Muscle layer of duodenum (tissue), 2 donors: Measurements from ENCODE around the gene CABYR.
A peak's percentile ranks its signal among the peaks of the same experiment; 100 is the strongest.

Source experiments
- H3K27ac ChIP-seq: one replicate; pipeline ENCODE4 v1.7.0; 2013; ENCODE audit warnings: mild to moderate bottlenecking, low read length
- H3K27me3 ChIP-seq: one replicate; pipeline ENCODE4 v1.7.0; 2013; ENCODE audit warnings: low read depth, mild to moderate bottlenecking, control low read depth, low read length
- H3K36me3 ChIP-seq, 2 donors: one replicate each; pipeline ENCODE4 v1.7.0; 2013; ENCODE audit warnings: low read length in 2 of 2, control low read depth in 1 of 2, mild to moderate bottlenecking in 1 of 2; ENCODE audit not compliant: insufficient read depth in 2 of 2, control insufficient read depth in 1 of 2
- H3K4me1 ChIP-seq, 2 donors: one replicate each; pipeline ENCODE4 v1.7.0; 2013; ENCODE audit warnings: low read length in 2 of 2, mild to moderate bottlenecking in 2 of 2, control low read depth in 1 of 2, moderate library complexity in 1 of 2; ENCODE audit not compliant: insufficient read depth in 2 of 2, control insufficient read depth in 1 of 2
- H3K4me3 ChIP-seq, 2 donors: one replicate each; pipeline ENCODE4 v1.7.0; 2013; ENCODE audit warnings: low read length in 2 of 2, low read depth in 1 of 2, mild to moderate bottlenecking in 1 of 2
- H3K9me3 ChIP-seq, 2 donors: one replicate each; pipeline ENCODE4 v1.7.0; 2013; ENCODE audit warnings: low read length in 2 of 2, control low read depth in 1 of 2, mild to moderate bottlenecking in 1 of 2; ENCODE audit not compliant: control insufficient read depth in 1 of 2
- donor health status: healthy.

CABYR gene

GRCh38 chr18:24195296-24196053, 56.6 kb downstream of the CABYR start:
- no peaks in the 10 kb centered on the region for H3K27me3 ChIP-seq
- peaks cover 0 to 5% of the 10 kb centered on the region in 2 donors for H3K4me1 ChIP-seq
- H3K4me3 ChIP-seq, result no peak overlapping the region
- no peak overlapping the region for H3K27ac ChIP-seq
- no peaks in the 10 kb centered on the region for H3K36me3 ChIP-seq
- no peaks in the 10 kb centered on the region for H3K9me3 ChIP-seq

GRCh38 chr18:24196764-24197163, 57.9 kb downstream of the CABYR start:
- H3K27me3 ChIP-seq, result no peaks in the 10 kb centered on the region
- H3K4me3 ChIP-seq, result no peak overlapping the region
- no peaks in the 10 kb centered on the region for H3K9me3 ChIP-seq
- H3K4me1 ChIP-seq, result peaks cover 0 to 6% of the 10 kb centered on the region in 2 donors
- H3K27ac ChIP-seq, result no peak overlapping the region
- H3K36me3 ChIP-seq, result no peaks in the 10 kb centered on the region

GRCh38 chr18:24197412-24197811, 58.5 kb downstream of the CABYR start:
- peaks cover 0 to 9% of the 10 kb centered on the region in 2 donors for H3K4me1 ChIP-seq
- no peak overlapping the region for H3K27ac ChIP-seq
- H3K36me3 ChIP-seq, result no peaks in the 10 kb centered on the region
- H3K9me3 ChIP-seq, result no peaks in the 10 kb centered on the region
- no peaks in the 10 kb centered on the region for H3K27me3 ChIP-seq
- no peak overlapping the region for H3K4me3 ChIP-seq

DNA sequence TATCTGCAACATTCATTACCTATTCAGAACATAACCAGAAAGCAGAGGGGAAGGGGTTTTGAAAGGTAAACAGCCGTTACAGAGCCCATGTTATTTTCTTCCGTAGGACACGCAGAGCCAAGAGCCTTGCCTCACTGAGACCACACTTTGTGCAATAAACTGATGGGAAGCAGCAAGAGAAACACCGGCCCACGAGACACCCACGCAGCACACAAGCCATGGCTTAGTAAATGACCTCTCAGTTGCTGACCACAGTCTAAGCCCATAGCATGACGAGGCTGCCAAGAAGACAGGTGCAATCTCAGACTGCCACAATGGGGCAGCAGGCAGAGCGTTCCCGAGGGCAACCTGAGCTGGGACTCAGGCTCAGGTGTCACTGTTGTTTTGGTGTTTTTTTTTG, 59.6 kb downstream of the CABYR start:
- Histone ChIP-seq H3K27ac (no peak overlapping the region), H3K27me3 (no peaks in the 10 kb centered on the region), H3K36me3 (no peaks in the 10 kb centered on the region), H3K4me3 (no peak overlapping the region), H3K4me1 (peaks cover 0 to 9% of the 10 kb centered on the region in 2 donors), H3K9me3 (no peaks in the 10 kb centered on the region)

DNA sequence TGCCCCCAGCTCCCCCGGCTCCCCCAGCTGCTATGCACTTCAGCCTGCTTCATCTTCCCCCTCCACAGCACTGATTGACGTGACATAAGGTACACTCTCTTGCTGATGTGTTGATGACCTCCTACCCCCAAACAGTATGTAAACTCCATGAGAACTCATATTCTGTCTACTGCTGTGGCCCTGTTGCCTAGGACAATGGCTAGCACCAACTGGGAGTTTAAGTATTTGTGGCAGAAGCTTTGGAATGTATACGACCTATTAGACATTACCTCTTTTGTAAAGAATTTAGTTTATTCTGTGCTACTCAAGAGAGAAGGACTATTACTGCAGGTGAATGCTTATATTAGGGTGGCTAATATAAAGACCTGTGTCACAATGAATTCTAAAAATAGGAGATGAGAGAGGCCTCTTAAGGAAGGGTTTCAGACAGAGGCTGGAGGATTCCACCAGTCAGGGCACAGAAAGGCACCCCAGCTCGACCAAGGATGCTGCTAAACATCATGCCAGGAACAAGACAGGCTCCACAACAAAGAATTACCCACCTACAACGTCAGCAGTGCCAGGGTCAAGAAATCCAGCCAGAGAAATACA, 60.6 kb downstream of the CABYR start:
- no peaks in the 10 kb centered on the region for H3K36me3 ChIP-seq
- no peaks in the 10 kb centered on the region for H3K9me3 ChIP-seq
- no peak overlapping the region for H3K4me3 ChIP-seq
- peaks cover 0 to 9% of the 10 kb centered on the region in 2 donors for H3K4me1 ChIP-seq
- H3K27me3 ChIP-seq, result no peaks in the 10 kb centered on the region
- peak overlapping the region; percentile 9 for H3K27ac ChIP-seq

DNA sequence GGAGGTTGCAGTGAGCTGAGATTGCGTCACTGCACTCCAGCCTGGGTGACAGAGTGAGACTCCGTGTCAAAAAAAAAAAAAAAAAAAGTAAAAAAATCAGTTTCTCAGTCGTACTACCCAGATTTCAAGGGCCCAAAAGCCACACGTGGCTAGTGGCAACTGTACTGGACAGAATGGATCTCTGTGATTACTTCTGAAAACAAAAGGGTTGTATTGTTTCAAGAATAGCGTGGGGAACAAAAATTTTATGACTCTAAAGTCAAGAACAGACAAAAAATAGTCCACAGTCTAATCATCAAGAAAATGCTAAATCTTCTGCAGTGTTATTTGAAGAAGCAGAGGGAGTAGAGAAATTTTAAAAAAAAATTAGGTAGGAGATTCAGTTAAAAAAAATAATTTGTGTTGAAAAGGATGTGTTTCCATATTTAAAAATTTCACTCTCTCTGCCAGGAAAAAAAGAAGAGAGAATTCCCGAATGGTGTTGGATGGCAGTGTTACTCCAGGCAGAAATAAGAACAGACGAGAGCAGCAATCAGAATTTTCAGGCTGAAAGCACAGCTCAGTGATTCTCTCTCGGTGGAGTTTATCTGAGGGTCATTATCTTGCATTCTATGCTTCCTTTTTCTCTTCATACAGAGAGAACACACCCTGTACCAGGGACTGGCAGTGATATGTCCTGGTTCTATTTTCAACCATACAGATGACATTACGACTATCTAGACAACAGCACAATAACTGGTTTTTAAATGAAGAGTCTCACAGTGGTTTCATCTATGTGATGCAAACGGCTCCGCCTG, 61.8 kb downstream of the CABYR start:
- Histone ChIP-seq H3K27ac (no peak overlapping the region), H3K36me3 (no peaks in the 10 kb centered on the region), H3K4me1 (peaks cover 0 to 9% of the 10 kb centered on the region in 2 donors)

DNA sequence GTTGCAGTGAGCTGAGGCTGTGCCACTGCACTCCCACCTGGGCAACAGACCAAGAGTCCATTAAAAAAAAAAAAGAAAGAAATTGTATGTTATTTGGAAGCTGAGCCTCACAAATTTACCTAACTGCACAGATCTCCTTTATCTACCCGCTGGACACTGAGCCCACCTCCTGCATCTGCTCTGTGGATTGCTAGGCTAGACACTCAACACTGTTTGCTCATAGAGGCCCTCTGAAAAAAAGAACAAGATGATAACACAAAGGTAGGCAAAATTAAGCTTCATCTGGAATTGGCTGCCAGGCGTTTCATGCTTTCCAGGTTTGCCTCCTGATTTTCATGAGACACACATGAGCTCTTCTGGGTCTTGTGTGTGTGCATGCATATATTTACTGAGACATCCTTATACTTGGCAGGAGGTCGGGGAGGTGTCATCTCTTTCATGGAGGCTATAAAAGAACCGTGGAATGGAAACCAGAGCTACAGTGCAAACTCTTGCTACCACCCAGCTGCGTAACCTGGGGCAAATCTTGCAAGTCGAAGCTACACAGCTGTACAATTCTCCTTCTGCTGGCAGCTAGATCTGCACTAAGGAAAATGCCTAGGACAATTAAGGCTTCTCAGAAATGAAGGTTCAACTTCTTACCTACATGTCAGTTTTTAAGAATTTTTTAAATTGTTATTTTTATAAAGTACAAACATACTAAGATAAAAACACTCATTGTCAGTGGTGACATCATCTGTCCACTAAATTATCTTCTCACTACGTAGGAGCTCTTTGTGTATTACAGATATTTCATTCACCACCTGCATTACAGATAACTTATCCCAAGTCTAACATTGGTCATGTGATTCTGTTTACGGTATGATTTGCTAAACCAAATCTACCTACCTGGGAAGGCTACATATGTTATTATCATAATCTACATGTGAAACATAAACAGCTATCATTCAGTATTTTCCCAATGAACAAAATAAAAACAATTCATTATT, 63.1 kb downstream of the CABYR start:
- no peaks in the 10 kb centered on the region for H3K9me3 ChIP-seq
- H3K27ac ChIP-seq, result no peak overlapping the region

More for the DNA sequence above, 61.8 kb downstream of the CABYR start:
- Histone ChIP-seq H3K27me3 (no peaks in the 10 kb centered on the region), H3K9me3 (no peaks in the 10 kb centered on the region), H3K4me3 (no peak overlapping the region)

GRCh38 chr18:24204904-24205303, 66.0 kb downstream of the CABYR start:
- H3K27ac ChIP-seq, result no peak overlapping the region

More for the DNA sequence above, 63.1 kb downstream of the CABYR start:
- Histone ChIP-seq H3K27me3 (no peaks in the 10 kb centered on the region), H3K4me3 (no peak overlapping the region), H3K4me1 (peaks cover 0 to 9% of the 10 kb centered on the region in 2 donors), H3K36me3 (no peaks in the 10 kb centered on the region)

DNA sequence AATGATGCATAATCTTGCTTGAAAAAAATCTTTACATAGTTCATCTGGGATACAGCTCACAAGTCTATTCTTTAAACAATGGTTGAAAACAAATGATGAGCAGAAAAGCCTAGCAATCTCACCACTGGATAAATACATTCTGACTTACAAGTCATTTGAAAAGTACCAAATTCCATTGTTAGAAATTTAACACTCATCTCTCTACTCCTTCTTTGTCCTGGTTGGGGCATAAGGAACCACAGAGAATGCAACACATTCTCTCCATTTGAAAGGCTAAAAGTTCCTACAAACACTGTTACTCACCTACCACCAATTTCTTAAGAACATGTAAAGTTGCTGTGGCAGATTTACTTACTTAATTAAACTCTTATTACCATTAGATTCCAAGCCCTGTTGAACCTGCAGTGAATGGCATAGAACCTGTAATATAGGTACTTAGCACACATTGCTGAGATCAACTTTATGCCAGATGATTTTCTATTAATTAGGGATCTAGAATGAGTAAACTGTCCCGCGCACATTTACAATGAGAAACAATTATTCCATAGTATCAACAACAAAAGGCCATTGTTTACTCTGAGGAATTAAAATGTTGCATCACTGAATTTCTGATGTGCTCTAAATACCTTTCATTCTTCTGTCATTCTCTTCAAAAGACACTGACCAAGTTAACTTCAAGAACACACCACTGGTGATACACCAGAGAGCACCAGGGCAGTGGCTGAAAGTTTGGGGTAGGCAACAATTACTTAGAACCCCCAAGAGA, 69.6 kb downstream of the CABYR start:
- H3K4me1 ChIP-seq, result no peaks in the 10 kb centered on the region
- no peak overlapping the region for H3K27ac ChIP-seq

More at GRCh38 chr18:24204904-24205303, 66.0 kb downstream of the CABYR start:
- no peaks in the 10 kb centered on the region for H3K9me3 ChIP-seq
- no peak overlapping the region for H3K4me3 ChIP-seq
- H3K27me3 ChIP-seq, result no peaks in the 10 kb centered on the region
- H3K36me3 ChIP-seq, result no peaks in the 10 kb centered on the region
- H3K4me1 ChIP-seq, result peaks cover 0 to 4% of the 10 kb centered on the region in 2 donors

DNA sequence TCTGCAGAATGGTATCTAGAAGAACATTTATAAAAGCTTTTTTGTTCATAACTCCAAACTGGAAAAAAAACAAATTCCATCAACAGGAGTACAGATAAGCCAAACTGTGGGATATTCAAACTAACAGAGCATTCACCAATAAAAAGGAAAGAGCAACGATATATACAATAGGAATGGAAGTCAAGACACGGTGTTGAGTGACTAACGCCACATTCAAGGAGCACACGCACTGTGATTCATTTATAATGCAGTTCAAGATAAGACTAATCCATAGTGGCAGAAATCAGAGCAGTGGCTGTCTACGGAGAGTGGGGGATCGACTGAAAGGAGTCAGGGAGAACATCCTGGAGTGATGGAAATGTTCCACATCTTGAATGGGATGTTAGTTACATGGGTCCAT, 70.7 kb downstream of the CABYR start:
- H3K4me3 ChIP-seq, result no peak overlapping the region
- H3K36me3 ChIP-seq, result no peaks in the 10 kb centered on the region
- peaks cover 5 to 8% of the 10 kb centered on the region in 2 donors for H3K4me1 ChIP-seq
- no peaks in the 10 kb centered on the region for H3K27me3 ChIP-seq
- H3K9me3 ChIP-seq, result no peaks in the 10 kb centered on the region
- no peak overlapping the region for H3K27ac ChIP-seq

More for the DNA sequence above, 69.6 kb downstream of the CABYR start:
- Histone ChIP-seq H3K36me3 (no peaks in the 10 kb centered on the region), H3K4me3 (no peak overlapping the region), H3K27me3 (no peaks in the 10 kb centered on the region), H3K9me3 (no peaks in the 10 kb centered on the region)
